ENCODE results near the gene TMEM72. TPM values are rescaled to one million over a fixed set of nuclear protein-coding genes. Genes with fewer than 3 reads are reported as not detected.

Gene TMEM72
- total RNA-seq, 2 experiments from 2014 or later, result not detected

DNA sequence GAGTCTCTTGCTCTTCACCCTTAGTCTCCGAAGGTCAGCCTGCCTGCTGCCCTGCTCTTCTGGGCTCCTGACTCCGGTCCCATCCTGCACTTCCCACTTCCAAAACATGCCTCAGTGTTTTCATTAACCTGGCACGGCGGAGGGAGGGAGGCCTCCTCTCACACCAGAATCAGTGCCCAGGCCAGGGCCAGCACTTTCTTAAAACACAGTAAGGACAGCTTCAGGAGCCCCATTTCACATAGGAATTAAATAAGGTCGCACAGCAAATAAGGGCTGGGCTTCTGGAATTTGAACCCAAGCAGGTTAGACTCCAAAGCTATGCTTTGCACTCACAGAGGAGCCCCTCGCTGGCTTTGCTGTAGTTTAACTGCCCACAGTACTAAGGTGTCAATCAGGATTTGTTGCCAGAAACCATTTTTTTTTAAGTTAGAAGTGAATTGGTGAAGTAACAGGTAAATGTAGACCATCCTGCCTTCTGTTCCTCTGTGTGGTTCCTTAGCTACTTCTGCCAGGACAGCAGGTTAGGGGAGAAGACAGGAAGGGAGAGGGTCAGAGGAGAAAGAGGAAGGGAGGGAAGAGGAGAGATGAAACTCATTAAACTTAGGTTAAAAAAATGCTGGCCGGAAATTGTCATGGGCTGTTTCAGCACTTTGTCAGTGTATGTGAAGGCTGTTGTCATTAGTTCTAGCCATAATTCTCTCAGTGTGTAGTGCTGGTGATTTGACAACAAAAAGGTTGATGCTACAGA is 49.5 kb downstream of the TMEM72 start:
- no peaks in the 10 kb centered on the region for H3K27me3 Mint-ChIP-seq
- H3K9me3 Mint-ChIP-seq, result no peaks in the 10 kb centered on the region
- peak overlapping the region; percentile 84 for H3K4me3 Mint-ChIP-seq
- POLR2A ChIA-PET, result interaction anchor here (1.8 kb wide), 1 partner anchor 40 kb away, joined by 7 read pairs; the partner anchor contains the start of gene ZNF22
- no peak overlapping the region for H3K27ac Mint-ChIP-seq
- peaks cover 12% of the 10 kb centered on the region for H3K36me3 Mint-ChIP-seq
- H3K4me1 Mint-ChIP-seq, result peaks cover 20% of the 10 kb centered on the region
- DNase-seq (no peak), ATAC-seq (ENCODE audit: low read depth) (no peak)

DNA sequence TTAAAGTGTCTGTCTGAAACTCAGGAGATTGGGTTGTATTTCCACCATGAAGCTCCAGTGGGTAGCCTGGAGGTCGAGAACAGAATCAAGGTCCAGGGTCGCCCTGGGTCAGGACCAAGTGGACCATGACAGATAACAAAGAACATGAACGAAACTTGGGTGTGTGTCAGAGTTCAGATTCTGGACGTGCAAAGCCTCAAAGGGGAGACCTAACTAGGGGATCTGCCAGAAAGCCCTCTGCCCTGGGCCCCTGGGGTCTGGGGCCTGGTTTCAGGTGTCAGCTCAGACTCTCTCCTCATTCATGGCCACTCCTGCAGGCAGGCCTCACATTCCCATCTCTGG is 50.1 kb downstream of the TMEM72 start:
- peaks cover 8% of the 10 kb centered on the region for H3K36me3 Mint-ChIP-seq
- H3K27ac Mint-ChIP-seq, result no peak overlapping the region
- POLR2A ChIA-PET, result no interaction called here
- ATAC-seq (ENCODE audit: low read depth) (no peak), DNase-seq (no peak)
- no peak overlapping the region for H3K4me3 Mint-ChIP-seq
- no peaks in the 10 kb centered on the region for H3K9me3 Mint-ChIP-seq
- no peaks in the 10 kb centered on the region for H3K27me3 Mint-ChIP-seq
- peaks cover 25% of the 10 kb centered on the region for H3K4me1 Mint-ChIP-seq

DNA sequence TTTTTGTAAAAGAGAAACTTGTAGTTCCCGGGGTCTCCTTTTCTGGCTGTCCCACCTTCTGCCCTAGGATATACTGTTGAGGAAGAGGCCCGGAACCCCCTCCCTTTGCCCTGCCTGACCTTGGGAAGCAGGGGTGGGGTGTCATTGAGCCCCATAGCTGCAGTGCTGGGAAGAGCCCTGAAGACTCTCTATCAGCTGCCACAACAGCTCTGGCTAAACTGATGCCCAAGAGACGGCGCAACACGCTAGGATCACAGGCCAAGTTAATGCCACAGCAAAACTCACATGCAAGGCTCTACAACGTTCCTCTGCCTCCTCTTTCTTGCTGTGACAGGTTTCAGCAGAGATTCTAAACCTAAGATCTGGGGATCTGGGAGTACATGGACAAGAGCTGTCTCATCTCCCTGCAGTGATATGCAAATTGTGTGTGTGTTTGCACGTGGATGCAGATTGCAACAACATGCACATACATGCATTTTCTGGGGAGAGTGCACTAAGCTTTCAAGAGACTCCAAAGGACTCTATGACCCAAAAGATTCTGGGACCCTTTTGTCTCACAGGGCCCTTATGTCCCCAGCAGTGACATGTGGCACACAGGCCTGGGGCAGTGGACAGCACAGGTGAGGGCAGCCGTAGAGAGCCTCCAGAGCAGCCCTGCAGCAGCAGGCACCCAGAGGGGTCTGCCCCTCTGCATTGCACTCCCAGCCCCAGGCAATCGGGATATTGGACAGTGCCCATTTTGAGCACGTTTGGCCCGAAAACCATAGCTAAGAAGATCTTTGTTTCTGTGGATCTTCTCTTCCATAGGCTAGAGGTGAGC is 51.0 kb downstream of the TMEM72 start:
- no peak for DNase-seq
- no peak overlapping the region for H3K27ac Mint-ChIP-seq
- no peaks in the 10 kb centered on the region for H3K27me3 Mint-ChIP-seq
- H3K9me3 Mint-ChIP-seq, result no peaks in the 10 kb centered on the region
- H3K36me3 Mint-ChIP-seq, result peaks cover 2% of the 10 kb centered on the region
- POLR2A ChIA-PET, result no interaction called here
- H3K4me3 Mint-ChIP-seq, result no peak overlapping the region
- ATAC-seq (ENCODE audit: low read depth), result no peak
- peaks cover 28% of the 10 kb centered on the region for H3K4me1 Mint-ChIP-seq

DNA sequence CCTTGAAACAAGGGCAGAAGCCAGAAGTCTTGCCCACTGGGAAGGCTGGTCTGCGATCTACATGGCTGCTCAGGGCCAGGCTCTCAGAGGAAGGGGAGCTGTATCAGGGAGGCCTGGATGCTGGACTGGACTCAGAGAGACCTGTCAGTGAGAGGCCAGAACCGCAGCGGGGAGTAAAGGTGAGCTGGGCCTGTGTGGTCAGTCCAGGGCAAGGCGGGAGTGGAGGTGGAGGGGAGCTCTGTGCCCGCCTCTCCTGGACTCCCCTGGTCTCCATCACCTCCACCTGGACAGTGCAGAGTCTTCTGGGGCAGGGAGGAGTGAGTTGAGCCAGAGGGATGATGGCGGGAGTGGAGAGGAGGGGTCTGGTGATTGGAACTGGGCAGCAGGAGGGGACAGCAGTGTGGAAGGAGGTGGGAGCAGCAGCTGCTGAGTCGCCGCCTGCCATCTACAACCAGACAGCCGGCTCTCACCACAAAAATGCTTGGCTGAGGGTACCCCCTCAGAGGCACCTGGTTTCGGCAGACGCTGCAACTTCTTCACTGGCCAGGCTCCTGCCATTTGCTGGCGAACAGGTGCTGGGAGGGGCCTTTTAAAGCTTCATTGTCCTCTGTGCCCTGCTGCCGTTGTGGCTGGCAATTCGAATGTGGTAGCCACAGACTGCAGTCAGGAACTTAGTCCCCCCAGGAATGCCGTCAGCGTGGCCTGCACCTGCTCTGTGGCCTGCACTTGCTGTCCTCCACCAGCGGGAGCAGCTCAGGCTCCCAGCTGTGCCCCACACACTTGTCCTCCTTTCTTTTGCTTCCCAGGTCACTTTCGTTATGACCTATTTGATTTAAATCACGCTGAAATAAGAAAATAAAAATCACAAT is 52.0 kb downstream of the TMEM72 start:
- no peak overlapping the region for H3K4me3 Mint-ChIP-seq
- no peaks in the 10 kb centered on the region for H3K9me3 Mint-ChIP-seq
- no peak overlapping the region for H3K27ac Mint-ChIP-seq
- POLR2A ChIA-PET, result no interaction called here
- DNase-seq (no peak), ATAC-seq (ENCODE audit: low read depth) (no peak)
- peaks cover 33% of the 10 kb centered on the region for H3K4me1 Mint-ChIP-seq
- no peaks in the 10 kb centered on the region for H3K27me3 Mint-ChIP-seq
- H3K36me3 Mint-ChIP-seq, result no peaks in the 10 kb centered on the region

DNA sequence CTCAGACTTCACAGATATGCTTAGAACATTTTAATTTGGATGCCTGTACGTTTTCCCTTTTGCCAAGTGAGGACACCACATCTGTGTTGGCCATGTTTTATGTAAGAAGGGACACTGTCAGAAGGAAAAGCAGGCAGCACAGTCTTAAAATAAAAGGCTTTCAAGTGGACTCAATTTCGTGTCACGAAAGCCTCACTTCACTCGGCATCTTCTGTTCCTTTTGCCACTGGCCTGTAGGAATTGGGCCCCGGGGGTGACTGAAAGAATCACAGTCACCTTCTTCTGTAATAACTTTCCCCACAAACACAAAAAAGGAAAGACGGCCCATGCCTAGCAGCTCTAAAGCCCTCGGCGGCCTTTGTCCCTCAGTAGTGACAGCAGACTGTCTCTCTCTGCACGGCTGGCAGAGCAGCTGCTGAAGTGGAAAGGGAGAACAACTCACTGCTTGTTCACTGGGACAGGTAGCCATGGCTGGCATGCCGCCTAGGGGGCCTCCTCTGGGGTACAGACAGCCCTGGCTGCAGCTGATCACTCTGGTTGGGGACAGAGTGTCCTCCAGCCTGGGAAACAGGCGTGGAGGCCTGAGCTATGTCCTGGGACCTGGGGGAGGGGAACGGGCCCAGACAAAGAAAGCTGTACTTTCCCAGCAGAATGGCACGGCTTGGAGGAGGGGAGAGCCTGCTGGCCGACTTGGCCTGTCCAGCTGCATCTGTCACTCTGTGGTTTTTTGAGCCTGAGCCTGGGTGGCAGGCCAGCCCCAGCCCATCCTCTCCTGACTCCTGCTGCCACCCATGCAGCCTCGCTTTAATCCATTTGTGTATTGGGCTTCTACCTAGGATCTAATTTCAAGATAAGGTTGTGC is 52.9 kb downstream of the TMEM72 start:
- no peaks in the 10 kb centered on the region for H3K9me3 Mint-ChIP-seq
- peaks cover 2% of the 10 kb centered on the region for H3K36me3 Mint-ChIP-seq
- POLR2A ChIA-PET, result no interaction called here
- no peak for ATAC-seq (ENCODE audit: low read depth)
- peaks cover 35% of the 10 kb centered on the region for H3K4me1 Mint-ChIP-seq
- no peaks in the 10 kb centered on the region for H3K27me3 Mint-ChIP-seq
- DNase-seq, result no peak
- H3K27ac Mint-ChIP-seq, result no peak overlapping the region
- no peak overlapping the region for H3K4me3 Mint-ChIP-seq

DNA sequence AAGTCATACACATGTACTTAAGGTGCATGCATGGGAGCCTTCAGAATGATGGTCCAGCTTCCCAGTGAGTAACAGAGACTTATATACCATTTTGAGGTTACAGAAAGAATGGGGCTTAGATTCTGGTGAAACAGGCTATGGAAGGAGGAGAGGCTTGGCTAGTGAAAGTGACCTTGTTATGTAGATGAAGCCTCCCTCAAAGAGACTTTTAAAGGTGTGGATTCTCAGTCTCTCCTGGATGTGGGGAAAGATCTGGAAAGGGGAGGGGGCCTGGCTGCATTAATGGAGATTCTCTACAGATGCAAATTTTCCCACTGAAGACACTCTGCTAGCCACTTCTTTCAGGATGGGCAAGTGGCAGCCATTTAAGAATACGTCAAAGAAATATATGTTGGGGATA is 54.0 kb downstream of the TMEM72 start:
- no peak for DNase-seq
- no peak for ATAC-seq (ENCODE audit: low read depth)
- Mint-ChIP-seq H3K4me3 (no peak overlapping the region), H3K36me3 (peaks cover 2% of the 10 kb centered on the region), H3K27ac (no peak overlapping the region), H3K9me3 (no peaks in the 10 kb centered on the region), H3K27me3 (no peaks in the 10 kb centered on the region), H3K4me1 (peaks cover 38% of the 10 kb centered on the region)
- POLR2A ChIA-PET, result no interaction called here

DNA sequence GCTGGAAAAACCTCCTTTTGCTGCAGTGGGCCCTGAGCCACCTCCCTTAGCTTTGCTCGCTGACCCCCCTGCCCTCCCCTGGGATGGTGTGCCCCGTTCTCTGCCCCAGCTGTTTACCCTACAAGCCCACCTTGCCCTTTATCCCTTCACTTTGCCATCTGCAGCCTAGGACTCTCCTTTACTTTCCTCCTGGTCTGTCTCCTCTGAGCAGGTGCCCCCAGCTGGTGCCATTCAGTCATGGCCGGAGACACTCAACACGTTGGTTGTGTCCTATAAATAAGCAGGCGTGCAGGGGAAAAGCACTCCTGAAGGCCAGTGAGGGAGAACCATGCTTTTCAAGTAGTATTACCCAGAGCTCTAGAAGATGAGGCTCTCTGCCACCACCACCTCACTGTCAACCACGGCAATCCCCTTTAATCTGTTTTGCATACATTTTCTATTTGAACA is 54.5 kb downstream of the TMEM72 start:
- DNase-seq (no peak), ATAC-seq (ENCODE audit: low read depth) (no peak)
- no peak overlapping the region for H3K27ac Mint-ChIP-seq
- no peak overlapping the region for H3K4me3 Mint-ChIP-seq
- peaks cover 2% of the 10 kb centered on the region for H3K36me3 Mint-ChIP-seq
- POLR2A ChIA-PET, result no interaction called here
- H3K9me3 Mint-ChIP-seq, result no peaks in the 10 kb centered on the region
- peaks cover 38% of the 10 kb centered on the region for H3K4me1 Mint-ChIP-seq
- no peaks in the 10 kb centered on the region for H3K27me3 Mint-ChIP-seq

DNA sequence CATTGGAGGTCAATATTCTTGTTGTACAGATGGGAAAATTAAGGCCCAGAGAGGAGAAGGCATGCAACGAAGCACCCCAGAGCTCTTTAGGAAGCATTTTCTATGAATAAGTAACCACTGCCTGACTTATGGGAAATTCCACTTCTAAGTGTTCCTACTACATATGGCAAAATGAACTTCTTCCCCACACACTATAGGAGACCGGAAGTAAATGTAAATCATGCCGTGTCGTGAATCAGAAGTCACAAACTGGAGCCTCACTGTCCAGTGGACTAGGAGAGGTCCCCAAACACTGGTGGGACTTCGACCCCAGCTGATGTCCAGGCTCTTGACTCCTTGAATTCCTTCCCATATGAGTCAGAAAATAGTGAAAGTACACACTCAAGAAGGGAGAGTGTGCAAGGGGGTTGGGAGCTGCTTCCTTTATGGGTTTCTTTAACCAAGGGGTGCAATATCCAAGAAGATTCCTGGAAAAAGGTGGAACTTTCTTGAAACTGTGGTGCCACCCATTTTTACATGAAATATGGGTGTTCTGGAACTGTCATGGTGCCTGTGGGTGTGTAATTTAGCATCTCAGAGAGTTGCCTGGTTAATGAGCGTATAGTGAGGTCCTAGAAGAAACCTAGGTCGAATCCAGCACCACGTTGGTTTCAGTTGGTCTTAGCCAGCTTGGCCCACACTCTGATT is 55.1 kb downstream of the TMEM72 start:
- Mint-ChIP-seq H3K9me3 (no peaks in the 10 kb centered on the region), H3K27ac (no peak overlapping the region), H3K36me3 (peaks cover 2% of the 10 kb centered on the region), H3K4me3 (no peak overlapping the region), H3K27me3 (no peaks in the 10 kb centered on the region), H3K4me1 (peaks cover 36% of the 10 kb centered on the region)
- no peak for DNase-seq
- no peak for ATAC-seq (ENCODE audit: low read depth)
- POLR2A ChIA-PET, result no interaction called here

DNA sequence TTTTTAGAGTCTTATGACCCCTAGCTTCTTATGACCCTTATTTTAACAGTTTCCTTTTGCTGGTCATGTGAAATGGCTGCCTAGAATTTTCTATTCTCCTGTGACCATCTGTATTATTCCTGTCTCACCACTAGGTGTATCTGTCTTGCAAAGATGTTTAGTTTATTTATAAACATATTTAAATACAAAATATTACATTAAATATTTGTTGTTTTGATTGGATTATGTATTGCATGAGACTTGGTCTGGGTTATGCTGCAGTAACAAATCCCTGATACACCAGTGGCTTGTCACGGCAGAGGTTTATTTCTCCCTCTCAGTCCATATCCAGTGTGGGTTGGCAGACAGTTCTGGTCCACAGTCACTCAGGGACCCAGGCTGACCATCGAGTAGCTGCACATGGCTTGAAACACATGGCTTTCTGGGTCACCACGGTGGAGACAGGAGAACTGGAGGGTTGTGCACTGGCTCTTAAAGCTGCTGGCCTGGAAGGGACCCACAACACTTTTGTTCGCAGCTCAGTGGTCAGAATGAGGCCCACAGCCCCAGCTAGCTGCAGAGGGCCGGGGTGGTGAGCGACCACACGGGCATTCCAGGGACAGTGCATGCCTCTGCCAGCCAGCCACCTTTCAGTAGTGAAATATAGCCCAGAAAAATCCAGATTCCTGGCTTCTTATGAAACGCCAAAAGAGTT is 55.8 kb downstream of the TMEM72 start:
- H3K4me1 Mint-ChIP-seq, result peaks cover 36% of the 10 kb centered on the region
- no peaks in the 10 kb centered on the region for H3K9me3 Mint-ChIP-seq
- no peaks in the 10 kb centered on the region for H3K27me3 Mint-ChIP-seq
- no peak overlapping the region for H3K27ac Mint-ChIP-seq
- POLR2A ChIA-PET, result interaction anchor here (0.7 to 2.6 kb wide), 3 partner anchors 33 to 1318 kb away, joined by 3 to 16 read pairs (median 3); partner anchors contain the start of gene ZNF32
- DNase-seq, result no peak
- ATAC-seq (ENCODE audit: low read depth), result no peak
- H3K36me3 Mint-ChIP-seq, result peaks cover 2% of the 10 kb centered on the region
- no peak overlapping the region for H3K4me3 Mint-ChIP-seq

DNA sequence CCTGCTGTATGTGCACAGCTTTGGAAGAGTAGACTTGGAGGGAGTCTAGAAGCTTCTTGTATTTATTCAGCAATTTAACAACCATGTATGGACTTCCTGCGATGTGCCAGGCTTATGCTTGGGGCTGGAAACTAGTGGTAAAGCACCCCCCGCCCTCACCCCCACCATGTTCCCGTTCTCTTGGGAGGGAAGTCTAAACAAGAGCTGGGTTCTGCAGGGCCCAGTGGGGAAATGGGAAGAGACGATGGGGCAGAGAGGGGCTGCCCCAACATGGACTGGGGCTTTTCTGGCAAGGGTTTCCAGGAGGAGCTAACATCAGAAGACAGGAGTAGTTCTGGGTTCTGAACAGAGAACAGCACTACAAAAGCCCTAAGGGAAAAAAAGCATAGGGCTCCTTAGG is 56.5 kb downstream of the TMEM72 start:
- POLR2A ChIA-PET, result interaction anchor here (0.7 to 2.6 kb wide), 8 partner anchors 8 to 1319 kb away, joined by 3 to 16 read pairs (median 4); partner anchors contain the start of genes RASSF4, ZNF22 and ZNF32
- DNase-seq (no peak), ATAC-seq (ENCODE audit: low read depth) (no peak)
- Mint-ChIP-seq H3K4me1 (peaks cover 36% of the 10 kb centered on the region), H3K27me3 (no peaks in the 10 kb centered on the region), H3K27ac (peak overlapping the region; percentile 85), H3K4me3 (peak overlapping the region; percentile 66), H3K36me3 (peaks cover 2% of the 10 kb centered on the region), H3K9me3 (no peaks in the 10 kb centered on the region)

DNA sequence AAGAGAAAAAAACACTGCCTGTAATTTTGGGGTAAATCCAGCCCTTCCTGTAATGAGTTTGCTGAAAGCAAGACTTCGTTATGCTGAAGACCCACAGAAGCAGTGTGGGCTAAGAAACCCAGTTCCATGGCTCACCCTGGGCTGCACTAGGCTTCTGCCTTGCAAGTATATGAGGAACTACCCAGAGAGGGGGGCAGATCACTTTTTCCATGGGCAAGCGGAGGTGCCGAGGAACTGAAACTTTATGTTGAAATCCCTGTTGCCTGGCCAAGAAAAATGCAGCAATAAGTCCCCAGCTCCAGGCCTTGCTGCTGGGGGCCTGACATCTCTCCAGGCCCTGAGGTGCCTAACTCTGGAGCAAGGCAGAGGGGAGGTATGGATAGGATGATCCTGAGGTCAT is 57.0 kb downstream of the TMEM72 start:
- H3K36me3 Mint-ChIP-seq, result peaks cover 2% of the 10 kb centered on the region
- H3K4me3 Mint-ChIP-seq, result peak overlapping the region; percentile 66
- peaks cover 36% of the 10 kb centered on the region for H3K4me1 Mint-ChIP-seq
- peak; percentile 4 for ATAC-seq (ENCODE audit: low read depth)
- no peaks in the 10 kb centered on the region for H3K9me3 Mint-ChIP-seq
- H3K27me3 Mint-ChIP-seq, result no peaks in the 10 kb centered on the region
- no peak for DNase-seq
- POLR2A ChIA-PET, result interaction anchor here (1.0 to 2.6 kb wide), 9 partner anchors 9 to 1319 kb away, joined by 3 to 16 read pairs (median 4); partner anchors contain the start of genes DEPP1, RASSF4, ZNF22 and ZNF32
- H3K27ac Mint-ChIP-seq, result peak overlapping the region; percentile 85
